ENCODE data around the gene CENPM.
"Not testable (repeated sequence)": the region's sequence is repeated elsewhere in the genome, so short reads cannot be mapped to it uniquely, and the experiment has no call there.

Gene CENPM

DNA sequence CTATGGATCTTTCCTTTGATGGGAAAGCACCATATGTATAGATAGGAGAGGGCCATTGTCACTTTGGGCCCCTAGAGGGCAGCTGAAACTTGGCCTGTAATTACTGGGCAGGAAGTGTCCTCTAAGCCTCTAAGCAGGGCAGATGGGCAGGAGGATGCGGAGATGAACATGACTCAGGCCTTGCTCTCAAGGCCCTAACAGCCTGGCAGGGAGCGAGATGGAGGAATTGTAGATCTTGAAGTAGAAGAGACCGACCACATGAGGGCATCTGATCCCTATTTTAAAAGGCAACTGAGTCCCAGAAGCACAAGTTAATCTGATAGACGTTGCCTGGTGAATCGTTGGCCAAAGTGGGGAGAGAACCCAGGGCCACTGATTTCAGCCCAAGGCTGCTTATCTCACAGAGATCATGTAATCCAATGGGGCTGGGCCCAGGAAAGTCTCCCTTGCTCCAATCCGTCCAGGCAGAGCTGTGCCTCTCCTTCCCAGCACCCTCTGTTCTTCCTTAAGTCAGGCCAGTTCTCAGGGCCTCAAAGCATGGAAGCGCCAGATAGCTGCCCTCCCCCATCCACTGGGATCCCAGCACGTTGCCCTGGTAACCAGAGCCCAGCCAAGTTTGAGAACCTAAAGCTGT, 19.8 kb upstream of the CENPM start:
- DNase-seq (ENCODE audit: low read depth): peak; percentile 72

DNA sequence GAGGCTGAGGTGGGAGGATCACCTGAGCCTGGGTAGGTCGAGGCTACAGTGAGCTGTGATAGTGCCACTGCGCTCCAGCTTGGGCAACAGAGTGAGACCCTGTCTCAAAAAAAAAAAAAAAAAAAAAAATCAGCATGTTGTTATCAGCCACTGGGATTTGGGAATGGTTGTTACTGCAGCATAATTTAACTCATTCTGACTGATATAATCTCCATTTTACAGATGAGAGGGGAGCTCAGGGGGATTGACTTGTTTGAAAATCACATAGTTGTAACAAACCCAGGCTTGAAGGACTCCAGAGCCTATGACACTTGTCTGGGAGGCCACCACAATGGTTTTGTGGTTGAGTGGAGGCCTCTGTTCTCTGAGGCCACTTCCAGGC, 19.3 kb upstream of the CENPM start:
- no peak for DNase-seq (ENCODE audit: low read depth)

DNA sequence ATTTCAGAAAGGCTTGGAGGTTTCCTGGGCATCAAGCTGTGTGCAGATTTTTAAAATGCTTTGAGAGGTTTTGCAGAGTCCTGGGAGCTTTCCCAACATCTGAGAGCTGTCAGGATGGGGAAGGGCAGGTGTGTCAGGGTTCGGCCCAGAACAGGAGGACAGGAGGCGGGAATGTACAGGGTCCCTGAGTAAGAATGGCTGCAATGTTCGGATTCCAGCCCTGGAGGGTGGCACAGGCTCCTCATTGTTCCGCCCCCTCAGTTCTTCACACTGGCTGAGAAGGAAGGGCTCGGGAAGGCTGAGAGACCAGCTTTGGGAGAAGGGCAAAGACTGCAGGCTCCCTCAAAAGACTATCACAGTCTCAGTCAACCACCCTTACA, 17.1 kb upstream of the CENPM start:
- no peak for DNase-seq (ENCODE audit: low read depth)

GRCh38 chr22:41963453-41964111, 16.6 kb upstream of the CENPM start:
- peak; percentile 45 for DNase-seq (ENCODE audit: low read depth)

- no peak for DNase-seq (ENCODE audit: low read depth)
Observed at GRCh38 chr22:41957941-41958556, 11.1 kb upstream of the CENPM start.

- no peak for DNase-seq (ENCODE audit: low read depth)
Observed at GRCh38 chr22:41952713-41953112, 5.8 kb upstream of the CENPM start.

- DNase-seq (ENCODE audit: low read depth): no peak
Observed at GRCh38 chr22:41951898-41952474, 5.0 kb upstream of the CENPM start, which contains the start of gene SMIM45. Gene SMIM45 (plus strand): TSS chr22:41952150.

GRCh38 chr22:41949297-41949965, 2.5 kb upstream of the CENPM start:
- DNase-seq (ENCODE audit: low read depth): no peak

DNA sequence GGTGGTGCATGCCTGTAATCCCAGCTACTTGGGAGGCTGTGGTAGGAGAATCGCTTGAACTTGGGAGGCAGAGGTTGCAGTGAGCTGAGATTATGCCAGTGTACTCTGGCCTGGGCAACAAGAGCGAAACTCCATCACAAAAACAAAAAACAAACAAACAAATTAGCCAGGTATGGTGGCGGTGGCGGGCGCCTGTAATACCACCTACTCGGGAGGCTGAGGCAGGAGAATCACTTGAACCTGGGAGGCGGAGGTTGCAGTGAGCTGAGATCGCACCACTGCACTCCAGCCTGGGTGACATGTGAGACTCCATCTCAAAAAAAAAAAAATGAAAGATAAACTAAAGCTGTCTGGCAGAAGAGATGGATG, 2.0 kb upstream of the CENPM start:
- DNase-seq (ENCODE audit: low read depth): not testable (repeated sequence)

DNA sequence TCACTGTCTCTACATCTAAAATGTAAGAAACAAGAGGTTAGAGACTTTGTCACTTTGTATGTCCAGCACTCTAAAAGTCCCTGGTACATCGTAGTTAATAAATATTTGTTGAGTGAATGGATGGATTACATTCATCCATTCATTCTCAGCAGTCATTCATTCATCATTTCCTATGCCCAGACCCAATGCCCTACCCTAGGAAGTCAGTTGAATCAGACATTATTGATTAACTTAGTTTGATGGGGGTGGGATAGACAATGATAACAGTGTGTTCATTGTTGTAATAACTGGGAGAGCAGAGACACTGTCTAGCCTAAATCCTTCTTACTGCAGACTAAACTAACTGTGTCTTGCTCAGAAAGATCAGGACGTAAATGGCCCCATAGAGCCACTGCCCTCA, 1.2 kb upstream of the CENPM start:
- DNase-seq (ENCODE audit: low read depth): no peak

- no peak for DNase-seq (ENCODE audit: low read depth)
Observed at GRCh38 chr22:41947424-41948080, 600 bp upstream of the CENPM start.

GRCh38 chr22:41943661-41944209, 3.2 kb downstream of the CENPM start:
- no peak for DNase-seq (ENCODE audit: low read depth)

GRCh38 chr22:41940832-41941765, 5.9 kb downstream of the CENPM start:
- DNase-seq (ENCODE audit: low read depth): peak; percentile 96

DNA sequence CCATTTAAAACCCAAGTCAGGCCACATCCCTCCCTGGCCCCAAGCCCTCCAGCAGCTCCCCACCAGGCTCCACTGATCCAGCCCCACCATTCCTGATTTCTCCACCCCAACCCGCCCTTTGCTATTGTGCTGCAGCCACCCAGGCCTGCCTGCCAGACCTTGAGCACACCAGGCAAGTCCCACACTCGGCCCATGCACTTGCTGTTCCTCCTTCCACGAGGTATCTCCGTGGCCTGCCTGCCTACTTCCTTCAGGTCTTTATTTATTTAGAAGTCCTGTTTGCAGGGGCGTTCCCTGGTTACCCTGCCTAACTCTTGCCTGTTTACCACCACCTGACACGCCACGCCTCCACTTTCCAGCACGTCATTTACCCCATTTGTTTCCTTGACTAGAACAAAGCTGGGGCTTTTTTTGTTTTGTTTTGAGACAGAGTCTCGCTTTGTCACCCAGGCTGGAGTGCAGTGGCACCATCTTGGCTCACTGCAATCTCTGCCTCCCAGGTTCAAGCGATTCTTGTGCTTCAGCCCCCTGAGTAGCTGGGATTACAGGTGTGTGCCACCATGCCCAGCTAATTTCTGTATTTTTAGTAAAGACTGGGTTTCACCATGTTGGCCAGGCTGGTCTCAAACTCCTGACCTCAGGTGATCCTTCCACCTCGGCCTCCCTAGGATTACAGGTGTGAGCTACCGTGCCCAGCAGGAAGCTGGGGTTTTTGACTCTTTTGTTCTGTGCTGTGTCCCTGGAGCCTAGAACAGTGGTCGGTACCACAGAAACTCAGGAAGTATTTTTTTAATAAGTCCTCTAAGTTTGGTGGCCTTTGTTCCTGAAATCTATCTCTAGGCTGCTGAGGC, 6.7 kb downstream of the CENPM start:
- no peak for DNase-seq (ENCODE audit: low read depth)

- no peak for DNase-seq (ENCODE audit: low read depth)
Observed at GRCh38 chr22:41936894-41937169, 10.1 kb downstream of the CENPM start.

DNA sequence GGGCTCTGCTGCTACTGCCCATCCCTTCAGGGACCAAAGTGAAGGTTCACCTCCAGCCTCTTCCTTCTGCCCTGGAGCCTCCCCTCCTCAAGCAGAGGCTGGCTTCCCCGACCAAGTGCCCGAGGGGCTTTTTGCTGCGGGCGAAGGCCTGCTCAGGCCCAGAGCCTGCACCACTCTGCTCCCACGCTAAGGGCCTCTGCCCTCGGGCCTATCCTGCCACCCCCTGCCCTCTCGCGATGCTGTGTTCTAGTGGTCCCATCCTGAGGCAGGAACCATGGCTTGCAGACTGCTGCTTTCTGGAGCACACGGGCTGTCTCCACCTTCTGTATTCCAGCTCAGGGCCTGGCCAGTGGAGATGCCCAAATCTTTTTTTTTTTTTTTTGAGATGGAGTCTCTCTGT, 11.4 kb downstream of the CENPM start:
- DNase-seq (ENCODE audit: low read depth): no peak

GRCh38 chr22:41935015-41935351, 12.0 kb downstream of the CENPM start:
- DNase-seq (ENCODE audit: low read depth): no peak

DNA sequence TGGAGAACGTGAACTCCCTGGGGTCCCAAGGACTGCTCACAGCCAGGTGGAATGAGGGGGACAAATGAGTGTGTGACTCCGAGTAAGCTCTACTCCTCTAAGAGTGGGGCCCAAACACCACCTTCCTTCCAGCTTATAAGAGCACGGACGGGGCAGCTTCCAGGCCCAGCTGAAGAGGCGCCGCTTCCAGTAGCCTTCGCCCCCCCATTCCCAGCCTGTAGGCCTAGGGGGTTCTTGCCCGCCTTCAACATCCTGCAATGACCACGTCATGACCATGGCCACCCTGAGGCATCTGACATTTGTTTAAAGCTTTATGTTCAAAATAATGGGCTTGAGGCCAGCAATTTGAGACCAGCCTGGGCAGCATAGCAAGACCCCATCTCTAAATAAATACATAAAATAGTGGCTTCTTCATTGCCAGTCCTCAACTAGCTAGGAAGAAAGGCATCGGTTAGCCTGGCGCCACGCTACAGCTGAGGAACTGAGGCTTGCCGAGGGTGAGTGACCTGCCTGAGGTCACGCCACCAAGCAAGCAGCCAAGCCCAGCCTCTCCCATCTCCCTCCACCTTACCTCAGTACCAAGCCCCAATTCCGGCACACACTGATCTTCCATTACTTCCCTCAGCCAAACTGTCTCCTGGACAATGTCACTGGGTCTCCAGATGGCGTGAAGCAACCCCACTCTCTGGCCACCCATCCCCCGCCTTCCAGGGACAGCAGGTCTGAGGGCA, 12.5 kb downstream of the CENPM start:
- DNase-seq (ENCODE audit: low read depth): no peak

DNA sequence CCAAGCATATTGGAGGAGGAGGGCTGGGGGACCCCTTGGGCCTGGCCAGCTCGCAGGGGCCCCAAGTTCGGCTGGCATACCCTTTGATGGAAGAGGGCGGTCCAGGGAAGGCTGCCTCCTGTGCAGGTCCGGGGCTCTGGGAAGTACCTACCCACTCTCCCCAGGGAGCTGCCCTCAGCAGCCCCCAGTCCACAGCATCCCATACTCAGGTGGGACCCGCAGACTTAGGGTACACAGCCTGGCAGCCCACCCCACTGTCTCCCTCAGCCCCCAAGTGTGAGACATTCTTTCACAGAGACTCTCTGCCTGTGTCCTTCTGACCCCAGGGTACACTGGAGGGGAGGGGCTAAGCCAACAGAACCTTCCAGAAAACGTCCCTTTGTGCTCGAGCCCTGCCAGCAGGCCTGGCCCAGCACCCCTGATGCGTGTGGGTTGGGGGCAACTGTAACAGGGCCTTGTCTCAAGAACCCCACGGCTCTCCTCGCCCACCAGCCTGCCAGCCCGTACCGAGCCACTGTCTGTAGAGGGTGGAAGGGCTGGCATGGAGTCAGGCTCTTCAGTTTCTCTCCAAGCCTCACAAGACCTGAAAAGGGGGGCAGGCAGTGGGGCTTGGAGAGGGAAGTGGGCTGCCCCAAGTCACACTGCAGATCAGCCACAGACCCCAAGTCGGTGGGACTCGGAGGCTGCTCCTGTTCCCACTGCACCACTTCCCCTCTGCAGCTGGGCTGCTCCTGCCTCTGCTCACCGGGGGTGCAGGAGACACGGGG, 13.4 kb downstream of the CENPM start:
- no peak for DNase-seq (ENCODE audit: low read depth)

Data from stromal cell of bone marrow (primary cell).